PC-3 (cell line): ENCODE measurements around the gene CUZD1. TPM values are rescaled to one million over a fixed set of nuclear protein-coding genes. Genes with fewer than 3 reads are reported as not detected.

Source experiments
- ATAC-seq: fragments of 200-7000 bp; cut with Tn5 transposase; 2 replicates; pipeline ENCODE4 v1.9.1; 2020; ENCODE audit warnings: mild to moderate bottlenecking, moderate library complexity
- BruUV-seq: library from RNA; stranded (reverse); fragments of 400-500 nt; replicated peaks from 2 replicates; lab custom pipeline; 2021; lab: Mats Ljungman, UMichigan
- CTCF ChIA-PET: fragments of 300-600 bp; sonication (Branson Sonifier 250); formaldehyde crosslinking; loops from one replicate; lab custom pipeline; 2022; ENCODE audit warnings: antibody characterized with exemption; lab: Charles Lee
- POLR2A ChIA-PET: fragments of 300-600 bp; sonication (Branson Sonifier 250); formaldehyde crosslinking; loops from one replicate; lab custom pipeline; 2022; ENCODE audit warnings: antibody characterized with exemption; ENCODE audit not compliant: unreplicated experiment; lab: Charles Lee
- DNase-seq: peaks from one replicate; pipeline ENCODE4 v3.0.0-alpha.2; 2015
- H2AFZ ChIP-seq: fragments of 300-600 bp; sonication (generic); 2 replicates; pipeline ENCODE4 v1.6.0; 2016; ENCODE audit warnings: antibody characterized with exemption, low read length
- H3F3A ChIP-seq: fragments of 300-600 bp; sonication (generic); one replicate; pipeline ENCODE4 v1.6.0; 2017; ENCODE audit warnings: antibody characterized with exemption, low read length, control low read depth, mild to moderate bottlenecking; ENCODE audit not compliant: unreplicated experiment
- H3K27ac ChIP-seq: fragments of 300-600 bp; sonication (generic); 2 replicates; pipeline ENCODE4 v1.5.1; 2016; ENCODE audit warnings: mild to moderate bottlenecking, low read length
- H3K27me3 ChIP-seq: fragments of 300-600 bp; sonication (generic); 2 replicates; pipeline ENCODE4 v1.6.1; 2016; ENCODE audit warnings: low read length, mixed read lengths
- H3K36me3 ChIP-seq: fragments of 300-600 bp; sonication (generic); 2 replicates; pipeline ENCODE4 v1.6.1; 2016; ENCODE audit warnings: low read depth, mixed run types, low read length, mixed read lengths
- H3K4me1 ChIP-seq: fragments of 300-600 bp; sonication (generic); 2 replicates; pipeline ENCODE4 v1.5.1; 2016; ENCODE audit warnings: low read length; ENCODE audit not compliant: insufficient read depth
- H3K4me2 ChIP-seq: fragments of 300-600 bp; sonication (generic); 2 replicates; pipeline ENCODE4 v1.6.0; 2016; ENCODE audit warnings: low read length
- H3K4me3 ChIP-seq: fragments of 300-600 bp; sonication (generic); 2 replicates; pipeline ENCODE4 v1.5.1; 2016; ENCODE audit warnings: mild to moderate bottlenecking, low read length, mixed read lengths
- H3K79me2 ChIP-seq: fragments of 300-600 bp; sonication (generic); 2 replicates; pipeline ENCODE4 v1.6.1; 2017; ENCODE audit warnings: low read length, mixed read lengths
- H3K9ac ChIP-seq: fragments of 300-600 bp; sonication (generic); 2 replicates; pipeline ENCODE4 v1.6.0; 2016; ENCODE audit warnings: mild to moderate bottlenecking, low read length
- H3K9me2 ChIP-seq: fragments of 300-600 bp; sonication (generic); replicated peaks from 2 replicates; pipeline ENCODE4 v1.6.1; 2016; ENCODE audit warnings: mixed run types, low read length, mixed read lengths
- H3K9me3 ChIP-seq: fragments of 300-600 bp; sonication (generic); 2 replicates; pipeline ENCODE4 v1.6.1; 2016; ENCODE audit warnings: low read length, mixed read lengths
- H4K20me1 ChIP-seq: fragments of 300-600 bp; sonication (generic); 2 replicates; pipeline ENCODE4 v1.6.1; 2016; ENCODE audit warnings: low read length, mixed read lengths
- CTCF ChIP-seq: fragments of 300-600 bp; sonication (generic); conservative IDR thresholded peaks from 2 replicates; pipeline ENCODE4 v1.5.1; 2017; ENCODE audit warnings: antibody characterized with exemption, low read depth, mild to moderate bottlenecking, low read length
- EZH2 ChIP-seq: fragments of 300-600 bp; sonication (generic); IDR thresholded peaks from one replicate; pipeline ENCODE4 v1.6.1; 2017; ENCODE audit warnings: antibody characterized with exemption, mild to moderate bottlenecking, low read length; ENCODE audit not compliant: unreplicated experiment
- EZH2phosphoT487 ChIP-seq: fragments of 300-600 bp; sonication (generic); IDR thresholded peaks from 2 replicates; pipeline ENCODE4 v1.6.1; 2018; ENCODE audit warnings: mild to moderate bottlenecking, antibody characterized with exemption, low read length, borderline replicate concordance
- intact Hi-C: fragments of 100-400 bp; cut with micrococcal nuclease; formaldehyde crosslinking; loops from 2 replicates; pipeline ENCODE4 v1.9.0; 2023
- total RNA-seq: library from RNA; depleted of rRNA; stranded (reverse); fragments of >200 nt; gene quantifications from 2 replicates; pipeline ENCODE4 v1.2.3, GENCODE V29; 2014

CUZD1 gene
- total RNA-seq, 1 experiment from 2014 or later, result 0.36 TPM

- DNase-seq, result peak; percentile 82
- ATAC-seq, result peak; percentile 42
- Histone ChIP-seq H3K9ac (peak overlapping the region; percentile 72), H3K27ac (peak overlapping the region; percentile 97), H4K20me1 (no peaks in the 10 kb centered on the region), H3F3A (peaks cover 10% of the 10 kb centered on the region), H3K4me2 (peak overlapping the region; percentile 70), H3K4me1 (peaks cover 57% of the 10 kb centered on the region), H3K79me2 (peaks cover 51% of the 10 kb centered on the region), H2AFZ (no peak overlapping the region), H3K36me3 (peaks cover 2% of the 10 kb centered on the region; the same call in 1 of the 2 replicates), H3K4me3 (peak overlapping the region; percentile 18; the same call in 1 of the 2 replicates), H3K27me3 (no peaks in the 10 kb centered on the region), H3K9me2 (no peaks in the 10 kb centered on the region), H3K9me3 (no peaks in the 10 kb centered on the region)
- TF ChIP-seq EZH2phosphoT487 (no peak), EZH2 (no peak), CTCF (no peak)
- intact Hi-C loops, result loop anchor here (2.0 to 5.0 kb wide), 2 partner anchors 15 to 132 kb away; partner anchors contain the start of gene PSTK
- BruUV-seq, result no TSS peak
- CTCF ChIA-PET, result no interaction called here
- POLR2A ChIA-PET, result no interaction called here
Measured at GRCh38 chr10:122849900-122850605, 4.4 kb upstream of the CUZD1 start.

GRCh38 chr10:122849090-122849489 lies 3.4 kb upstream of the CUZD1 start:
- BruUV-seq, result no TSS peak
- Histone ChIP-seq H3K79me2 (peaks cover 47% of the 10 kb centered on the region), H3K4me2 (no peak overlapping the region), H3K4me1 (peaks cover 48% of the 10 kb centered on the region), H3K27me3 (no peaks in the 10 kb centered on the region), H3K27ac (no peak overlapping the region), H4K20me1 (no peaks in the 10 kb centered on the region), H3K9me2 (no peaks in the 10 kb centered on the region), H3K4me3 (no peak overlapping the region), H3K9me3 (no peaks in the 10 kb centered on the region), H3K9ac (no peak overlapping the region), H2AFZ (no peak overlapping the region), H3F3A (peaks cover 5% of the 10 kb centered on the region), H3K36me3 (peaks cover 2% of the 10 kb centered on the region; the same call in 1 of the 2 replicates)
- ChIA-PET CTCF (no interaction called here), POLR2A (no interaction called here)
- no peak for TF ChIP-seq EZH2phosphoT487
- no peak for TF ChIP-seq EZH2
- no peak for TF ChIP-seq CTCF
- intact Hi-C loops, result no loop called here
- ATAC-seq, result no peak
- DNase-seq, result no peak
